ENCODE measurements around the gene COX11.

- TF ChIP-seq CTCF (IDR thresholded peaks at IDR 0.05) (no peak), POLR2A (IDR thresholded peaks at IDR 0.05) (no peak), POLR2AphosphoS5 (IDR thresholded peaks at IDR 0.05; ENCODE audit: insufficient read depth in 1 of 2, low read depth in 1 of 2) (no peak)
Observed at GRCh38 chr17:54947396-54947795, 21.1 kb downstream of the COX11 start.
